Esophagus muscularis mucosa (tissue), 4 donors: ENCODE data around the gene HNRNPA2B1. TPM values are rescaled to one million over a fixed set of nuclear protein-coding genes. Genes with fewer than 3 reads are reported as not detected.
"Not testable (repeated sequence)": the region's sequence is repeated elsewhere in the genome, so short reads cannot be mapped to it uniquely, and the experiment has no call there.

Source experiments
- DNase-seq: peaks from one replicate; pipeline ENCODE4 v3.0.0-alpha.2; 2017; ENCODE audit errors: extremely low spot score
- H3K27ac ChIP-seq, 4 donors: fragments of 200-600 bp; sonication (generic); replicated peaks in 1 of 4; 1 replicate in 3 of 4; 2 replicates in 1 of 4; pipeline ENCODE4 v1.5.1; 2016 to 2019; ENCODE audit warnings: mild to moderate bottlenecking in 1 of 4
- H3K27me3 ChIP-seq, 4 donors: fragments of 200-600 bp; sonication (generic); one replicate each; pipeline versions ENCODE4 v1.5.1 to v1.6.0; 2016 to 2019
- H3K36me3 ChIP-seq, 4 donors: fragments of 200-600 bp; sonication (generic); one replicate each; pipeline ENCODE4 v1.5.1; 2016 to 2019
- H3K4me1 ChIP-seq, 4 donors: fragments of 200-600 bp; sonication (generic); one replicate each; pipeline ENCODE4 v1.5.1; 2016 to 2019
- H3K4me3 ChIP-seq, 4 donors: fragments of 200-600 bp; sonication (generic); 1 replicate in 2 of 4; 2 replicates in 2 of 4; pipeline ENCODE4 v1.5.1; 2016 to 2019; ENCODE audit warnings: mild to moderate bottlenecking in 4 of 4, moderate library complexity in 1 of 4
- H3K9me3 ChIP-seq, 4 donors: fragments of 200-600 bp; sonication (generic); 1 replicate in 3 of 4; 2 replicates in 1 of 4; pipeline ENCODE4 v1.5.1; 2016 to 2019
- CTCF ChIP-seq, 3 experiments: fragments of 200-600 bp in 2 of 3; fragments of 450-650 bp in 1 of 3; sonication (generic) in 2 of 3; IDR thresholded peaks; one replicate each; pipeline ENCODE4 v1.5.1; 2017 to 2019; ENCODE audit warnings: antibody characterized with exemption in 3 of 3, mild to moderate bottlenecking in 2 of 3, moderate library complexity in 1 of 3
- EP300 ChIP-seq: sonication (generic); formaldehyde crosslinking; IDR thresholded peaks from one replicate; pipeline ENCODE4 v1.6.1; 2017; ENCODE audit warnings: antibody characterized with exemption
- POLR2A ChIP-seq: fragments of 450-650 bp; IDR thresholded peaks from one replicate; pipeline ENCODE4 v1.6.1; 2017; ENCODE audit warnings: antibody characterized with exemption, moderate library complexity, mild to moderate bottlenecking, low read depth
- POLR2AphosphoS5 ChIP-seq, 2 donors: sonication (generic); formaldehyde crosslinking; IDR thresholded peaks; one replicate each; pipeline ENCODE4 v1.6.1; 2017; ENCODE audit warnings: antibody characterized with exemption in 2 of 2
- WGBS: methylation state at CpG from one replicate; pipeline ENCODE4 v1.1.5; 2018; 5-methylcytosine and 5-hydroxymethylcytosine counted together
- intact Hi-C: fragments of 100-400 bp; cut with DNase I; formaldehyde crosslinking; loops from one replicate; pipeline ENCODE4 v1.15.1; 2023
- total RNA-seq, 4 donors: library from RNA; depleted of rRNA; stranded (reverse); fragments of >200 nt; gene quantifications; one replicate each; pipeline versions ENCODE4 v1.1.0 to v1.2.1, GENCODE V29; 2016

Gene HNRNPA2B1
- total RNA-seq, 4 donors from 2014 or later, result 158 to 220 (median 202) TPM

GRCh38 chr7:26151650-26151952, 48.9 kb downstream of the HNRNPA2B1 start:
- H3K4me3 ChIP-seq, result peak overlapping the region; percentile 55 to 72 (median 58)
- no peak for DNase-seq
- no peaks in the 10 kb centered on the region for H3K36me3 ChIP-seq
- 65% methylated on average over 10 of the region's 10 CpGs for WGBS
- intact Hi-C loops, result no loop called here
- H3K27me3 ChIP-seq, result peaks cover 0 to 56% (median 6%) of the 10 kb centered on the region in 4 donors
- peaks cover 9 to 22% (median 19%) of the 10 kb centered on the region in 4 donors for H3K4me1 ChIP-seq
- no peak overlapping the region for H3K27ac ChIP-seq
- TF ChIP-seq POLR2A (no peak), POLR2AphosphoS5 (IDR thresholded peaks at IDR 0.05) (no peak), CTCF (IDR thresholded peaks at IDR 0.05) (no peak), EP300 (no peak)
- no peaks in the 10 kb centered on the region for H3K9me3 ChIP-seq

DNA sequence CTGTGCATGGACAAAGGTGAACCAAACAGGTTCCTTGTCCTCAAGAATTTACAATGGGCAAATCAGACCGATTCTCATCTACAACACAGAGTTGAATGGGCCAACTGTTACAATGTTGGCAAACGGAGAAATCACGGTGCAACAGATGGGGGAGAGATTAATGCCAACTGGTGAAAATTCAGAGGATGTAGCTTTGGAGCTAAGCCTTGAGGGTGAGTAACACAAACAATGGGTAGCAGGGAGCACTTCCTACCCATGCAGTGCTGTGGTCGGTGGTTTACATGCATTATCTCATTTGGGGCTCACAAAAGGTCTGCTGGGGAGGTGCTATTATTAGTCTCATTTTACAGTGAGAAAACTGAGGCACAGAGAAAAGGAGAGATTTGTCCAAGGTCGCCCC, 49.5 kb downstream of the HNRNPA2B1 start:
- no peak for DNase-seq
- Histone ChIP-seq H3K9me3 (no peaks in the 10 kb centered on the region), H3K4me3 (peak overlapping the region in 1 of 4 donors; percentile 55), H3K4me1 (peaks cover 9 to 20% (median 18%) of the 10 kb centered on the region in 4 donors), H3K36me3 (no peaks in the 10 kb centered on the region), H3K27me3 (peaks cover 0 to 56% (median 6%) of the 10 kb centered on the region in 4 donors), H3K27ac (no peak overlapping the region)
- 84% methylated on average over 5 of the region's 5 CpGs for WGBS
- TF ChIP-seq EP300, result no peak
- TF ChIP-seq CTCF (IDR thresholded peaks at IDR 0.05), result no peak
- no peak for TF ChIP-seq POLR2A
- no peak for TF ChIP-seq POLR2AphosphoS5 (IDR thresholded peaks at IDR 0.05)
- intact Hi-C loops, result no loop called here

GRCh38 chr7:26149391-26149977, 51.1 kb downstream of the HNRNPA2B1 start:
- intact Hi-C loops, result no loop called here
- no peak overlapping the region for H3K27ac ChIP-seq
- H3K27me3 ChIP-seq, result peaks cover 0 to 42% (median 6%) of the 10 kb centered on the region in 4 donors
- no peaks in the 10 kb centered on the region for H3K9me3 ChIP-seq
- H3K36me3 ChIP-seq, result no peaks in the 10 kb centered on the region
- H3K4me1 ChIP-seq, result peaks cover 9 to 20% (median 15%) of the 10 kb centered on the region in 4 donors
- H3K4me3 ChIP-seq, result no peak overlapping the region
- TF ChIP-seq POLR2AphosphoS5 (IDR thresholded peaks at IDR 0.05) (no peak), CTCF (IDR thresholded peaks at IDR 0.05) (no peak), POLR2A (no peak), EP300 (no peak)
- no peak for DNase-seq
- WGBS, result 94% methylated on average over 1 of the region's 1 CpG

- peaks cover 0 to 31% (median 3%) of the 10 kb centered on the region in 4 donors for H3K27me3 ChIP-seq
- H3K36me3 ChIP-seq, H3K27ac ChIP-seq, H3K4me3 ChIP-seq, H3K9me3 ChIP-seq, intact Hi-C loops, DNase-seq: not testable (repeated sequence)
- 73% methylated on average over 7 of the region's 29 CpGs for WGBS
- H3K4me1 ChIP-seq, result peaks cover 6 to 18% (median 15%) of the 10 kb centered on the region in 4 donors
Observed at GRCh38 chr7:26148307-26148700, 52.2 kb downstream of the HNRNPA2B1 start.

DNA sequence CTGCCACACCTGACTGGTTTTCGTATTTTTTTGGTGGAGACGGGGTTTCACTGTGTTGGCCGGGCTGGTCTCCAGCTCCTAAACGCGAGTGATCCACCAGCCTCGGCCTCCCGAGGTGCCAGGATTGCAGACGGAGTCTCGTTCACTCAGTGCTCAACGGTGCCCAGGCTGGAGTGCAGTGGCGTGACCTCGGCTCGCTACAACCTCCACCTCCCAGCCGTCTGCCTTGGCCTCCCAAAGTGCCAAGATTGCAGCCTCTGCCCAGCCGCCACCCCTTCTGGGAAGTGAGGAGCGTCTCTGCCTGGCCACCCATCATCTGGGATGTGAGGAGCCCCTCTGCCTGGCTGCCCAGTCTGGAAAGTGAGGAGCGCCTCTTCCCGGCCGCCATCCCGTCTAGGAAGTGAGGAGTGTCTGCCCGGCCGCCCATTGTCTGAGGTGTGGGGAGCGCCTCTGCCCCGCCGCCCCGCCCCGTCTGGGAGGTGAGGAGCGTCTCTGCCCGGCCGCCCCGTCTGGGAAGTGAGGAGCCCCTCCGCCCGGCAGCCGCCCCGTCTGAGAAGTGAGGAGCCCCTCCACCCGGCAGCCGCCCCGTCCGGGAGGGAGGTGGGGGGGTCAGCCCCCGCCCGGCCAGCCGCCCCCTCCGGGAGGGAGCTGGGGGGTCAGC, 52.8 kb downstream of the HNRNPA2B1 start:
- DNase-seq, H3K36me3 ChIP-seq, H3K27ac ChIP-seq, intact Hi-C loops, H3K9me3 ChIP-seq, H3K4me3 ChIP-seq: not testable (repeated sequence)
- peaks cover 0 to 25% (median 0%) of the 10 kb centered on the region in 4 donors for H3K27me3 ChIP-seq
- peaks cover 4 to 13% (median 12%) of the 10 kb centered on the region in 4 donors for H3K4me1 ChIP-seq
- WGBS, result 88% methylated on average over 8 of the region's 43 CpGs
